ENCODE measurements around the gene PCDHGA5.
"Not testable (repeated sequence)": the region's sequence is repeated elsewhere in the genome, so short reads cannot be mapped to it uniquely, and the experiment has no call there.

The PCDHGA5 gene

DNA sequence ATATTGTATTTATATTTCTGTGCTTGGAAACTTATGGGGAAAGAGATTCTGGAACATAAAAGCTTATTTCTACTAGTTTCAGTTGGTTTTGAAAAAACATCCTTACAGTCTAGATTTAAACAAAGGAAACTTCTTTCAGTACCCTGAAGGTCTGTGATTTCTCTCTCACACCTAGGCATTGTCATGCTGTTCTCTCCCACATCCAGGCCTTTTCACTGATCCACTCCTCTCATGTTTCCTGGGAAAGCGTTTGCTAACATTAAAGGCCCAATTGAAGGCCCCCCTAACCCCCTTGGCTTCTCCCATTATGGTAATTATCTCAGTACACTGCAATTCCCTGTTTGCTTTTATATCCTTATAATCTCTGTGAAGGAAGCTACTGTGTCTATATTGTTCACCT is 21.2 kb upstream of the PCDHGA5 start:
- TF ChIP-seq MAX (IDR thresholded peaks at IDR 0.05; ENCODE audit: low read depth, low read length) = no peak
- no peak for TF ChIP-seq MYC (IDR thresholded peaks at IDR 0.05; ENCODE audit: low read depth, low read length)
- TF ChIP-seq, protein P1, sequence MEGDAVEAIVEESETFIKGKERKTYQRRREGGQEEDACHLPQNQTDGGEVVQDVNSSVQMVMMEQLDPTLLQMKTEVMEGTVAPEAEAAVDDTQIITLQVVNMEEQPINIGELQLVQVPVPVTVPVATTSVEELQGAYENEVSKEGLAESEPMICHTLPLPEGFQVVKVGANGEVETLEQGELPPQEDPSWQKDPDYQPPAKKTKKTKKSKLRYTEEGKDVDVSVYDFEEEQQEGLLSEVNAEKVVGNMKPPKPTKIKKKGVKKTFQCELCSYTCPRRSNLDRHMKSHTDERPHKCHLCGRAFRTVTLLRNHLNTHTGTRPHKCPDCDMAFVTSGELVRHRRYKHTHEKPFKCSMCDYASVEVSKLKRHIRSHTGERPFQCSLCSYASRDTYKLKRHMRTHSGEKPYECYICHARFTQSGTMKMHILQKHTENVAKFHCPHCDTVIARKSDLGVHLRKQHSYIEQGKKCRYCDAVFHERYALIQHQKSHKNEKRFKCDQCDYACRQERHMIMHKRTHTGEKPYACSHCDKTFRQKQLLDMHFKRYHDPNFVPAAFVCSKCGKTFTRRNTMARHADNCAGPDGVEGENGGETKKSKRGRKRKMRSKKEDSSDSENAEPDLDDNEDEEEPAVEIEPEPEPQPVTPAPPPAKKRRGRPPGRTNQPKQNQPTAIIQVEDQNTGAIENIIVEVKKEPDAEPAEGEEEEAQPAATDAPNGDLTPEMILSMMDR (IDR thresholded peaks at IDR 0.05; ENCODE audit: low read depth, low read length) = no peak
- no peak for TF ChIP-seq POLR2A (IDR thresholded peaks at IDR 0.05; ENCODE audit: extremely low read depth, insufficient read length)
- no peak overlapping the region for H3K4me3 ChIP-seq (ENCODE audit: low read depth, low read length)
- DNase-seq (ENCODE audit: low read depth) = no peak

GRCh38 chr5:141343242-141343952 is 20.6 kb upstream of the PCDHGA5 start, which contains the start of gene PCDHGA3:
PCDHGA3 (plus strand) TSS chr5:141343829; CDS start chr5:141344034, 205 bp downstream.
- H3K4me3 ChIP-seq (ENCODE audit: low read depth, low read length) = no peak within 1 kb of the TSS
- TF ChIP-seq, protein P1 (IDR thresholded peaks at IDR 0.05; ENCODE audit: low read depth, low read length) = peak; percentile 47
- TF ChIP-seq MYC (IDR thresholded peaks at IDR 0.05; ENCODE audit: low read depth, low read length) = no peak
- DNase-seq (ENCODE audit: low read depth) = peak; percentile 50

DNA sequence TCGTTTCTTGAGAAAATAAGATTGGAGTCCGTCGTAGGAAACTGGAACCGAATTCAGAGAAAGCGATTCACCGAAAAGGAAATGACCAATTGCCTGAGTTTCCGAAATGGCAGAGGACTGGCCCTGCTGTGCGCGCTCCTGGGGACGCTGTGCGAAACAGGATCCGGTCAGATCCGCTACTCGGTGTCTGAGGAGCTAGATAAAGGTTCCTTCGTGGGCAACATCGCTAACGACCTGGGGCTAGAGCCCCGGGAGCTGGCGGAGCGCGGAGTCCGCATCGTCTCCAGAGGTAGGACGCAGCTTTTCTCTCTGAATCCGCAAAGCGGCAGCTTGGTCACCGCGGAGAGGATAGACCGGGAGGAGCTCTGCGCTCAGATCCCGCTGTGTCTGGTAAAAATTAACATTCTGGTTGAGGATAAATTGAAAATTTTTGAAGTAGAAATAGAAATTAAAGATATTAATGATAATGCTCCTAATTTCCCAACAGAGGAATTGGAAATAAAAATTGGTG is 20.0 kb upstream of the PCDHGA5 start:
- no peak overlapping the region for H3K4me3 ChIP-seq (ENCODE audit: low read depth, low read length)
- TF ChIP-seq, protein P1 (IDR thresholded peaks at IDR 0.05; ENCODE audit: low read depth, low read length) = no peak
- TF ChIP-seq MAX (IDR thresholded peaks at IDR 0.05; ENCODE audit: low read depth, low read length) = no peak
- no peak for TF ChIP-seq MYC (IDR thresholded peaks at IDR 0.05; ENCODE audit: low read depth, low read length)
- TF ChIP-seq POLR2A (IDR thresholded peaks at IDR 0.05; ENCODE audit: extremely low read depth, insufficient read length) = no peak

DNA sequence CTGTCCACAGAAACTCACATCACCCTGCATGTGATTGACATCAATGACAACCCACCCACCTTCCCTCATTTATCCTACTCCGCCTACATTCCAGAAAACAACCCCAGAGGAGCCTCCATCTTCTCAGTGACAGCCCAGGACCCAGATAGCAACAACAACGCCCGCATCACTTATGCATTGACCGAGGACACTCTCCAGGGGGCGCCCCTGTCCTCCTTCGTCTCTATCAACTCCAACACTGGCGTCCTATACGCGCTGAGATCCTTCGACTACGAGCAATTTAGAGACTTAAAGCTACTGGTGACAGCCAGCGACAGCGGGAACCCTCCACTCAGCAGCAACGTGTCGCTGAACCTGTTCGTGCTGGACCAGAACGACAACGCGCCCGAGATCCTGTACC is 18.6 kb upstream of the PCDHGA5 start:
- H3K4me3 ChIP-seq (ENCODE audit: low read depth, low read length) = no peak overlapping the region
- TF ChIP-seq POLR2A (IDR thresholded peaks at IDR 0.05; ENCODE audit: extremely low read depth, insufficient read length) = no peak
- TF ChIP-seq, protein P1 (IDR thresholded peaks at IDR 0.05; ENCODE audit: low read depth, low read length) = no peak
- no peak for TF ChIP-seq MYC (IDR thresholded peaks at IDR 0.05; ENCODE audit: low read depth, low read length)
- TF ChIP-seq MAX (IDR thresholded peaks at IDR 0.05; ENCODE audit: low read depth, low read length) = no peak
- no peak for DNase-seq (ENCODE audit: low read depth)

More for the DNA sequence above, 20.0 kb upstream of the PCDHGA5 start:
- DNase-seq (ENCODE audit: low read depth) = no peak

GRCh38 chr5:141346017-141346416 is 17.9 kb upstream of the PCDHGA5 start:
- not testable (repeated sequence) for DNase-seq (ENCODE audit: low read depth); H3K4me3 ChIP-seq (ENCODE audit: low read depth, low read length)

DNA sequence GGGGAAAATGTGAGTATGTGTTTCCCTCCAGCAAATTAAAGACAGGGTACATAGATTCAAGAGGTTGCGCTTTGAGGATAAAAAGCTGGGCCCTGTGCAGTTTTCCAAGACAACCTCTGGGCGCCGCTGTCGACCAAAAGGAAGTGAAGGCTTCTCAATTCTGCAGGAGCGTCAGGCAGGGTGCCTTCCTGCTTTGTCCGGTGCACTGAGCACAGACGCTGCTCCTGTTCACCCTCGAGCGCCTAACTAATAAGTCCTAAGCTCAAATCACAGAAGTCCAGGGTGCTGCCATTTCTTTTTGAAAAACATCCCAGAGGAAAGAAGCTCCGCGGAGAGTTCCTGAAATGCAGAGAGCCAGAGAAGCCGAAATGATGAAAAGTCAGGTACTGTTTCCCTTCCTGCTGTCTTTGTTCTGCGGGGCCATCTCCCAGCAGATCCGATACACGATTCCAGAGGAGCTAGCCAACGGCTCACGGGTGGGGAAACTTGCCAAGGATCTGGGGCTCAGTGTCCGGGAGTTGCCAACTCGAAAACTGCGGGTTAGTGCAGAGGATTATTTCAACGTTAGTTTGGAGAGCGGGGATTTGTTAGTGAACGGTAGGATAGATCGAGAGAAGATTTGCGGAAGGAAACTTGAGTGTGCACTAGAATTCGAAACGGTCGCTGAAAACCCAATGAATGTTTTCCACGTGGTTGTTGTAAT is 13.9 kb upstream of the PCDHGA5 start, which contains the start of gene PCDHGB1:
Gene PCDHGB1, plus strand, starts transcription at position 183 of the 703 bp plus-strand sequence. Its CDS starts 162 bp downstream, at position 345.
- peak; percentile 81 for DNase-seq (ENCODE audit: low read depth)
- H3K4me3 ChIP-seq (ENCODE audit: low read depth, low read length) = peak within 1 kb of the TSS; percentile 58
- TF ChIP-seq MYC (IDR thresholded peaks at IDR 0.05; ENCODE audit: low read depth, low read length) = no peak
- TF ChIP-seq, protein P1 (IDR thresholded peaks at IDR 0.05; ENCODE audit: low read depth, low read length) = peak; percentile 77

Data from NB4 (cell line).